Liver (tissue), 9 donors: ENCODE data around the gene FLNC. TPM values are rescaled to one million over a fixed set of nuclear protein-coding genes. Genes with fewer than 3 reads are reported as not detected.

Experiments
- DNase-seq: peaks from one replicate; pipeline ENCODE4 v3.0.0-alpha.2; 2017; ENCODE audit warnings: low spot score
- H3K27ac ChIP-seq, 2 donors: one replicate each; pipeline ENCODE4 v1.7.0; 2013; ENCODE audit warnings: inconsistent platforms in 2 of 2, low read length in 2 of 2, control low read depth in 1 of 2, low read depth in 1 of 2, mild to moderate bottlenecking in 1 of 2
- H3K27me3 ChIP-seq, 4 donors: one replicate each; pipeline versions ENCODE4 v1.6.1 to v1.7.0; 2013; ENCODE audit warnings: low read length in 3 of 4, inconsistent platforms in 1 of 4, mild to moderate bottlenecking in 1 of 4, moderate library complexity in 1 of 4; ENCODE audit not compliant: control insufficient read depth in 4 of 4, insufficient read depth in 4 of 4
- H3K36me3 ChIP-seq, 4 donors: one replicate each; pipeline versions ENCODE4 v1.6.1 to v1.7.0; 2013; ENCODE audit warnings: low read length in 3 of 4, mild to moderate bottlenecking in 3 of 4, low read depth in 1 of 4, moderate library complexity in 1 of 4; ENCODE audit not compliant: control insufficient read depth in 4 of 4, insufficient read depth in 3 of 4
- H3K4me1 ChIP-seq, 4 donors: one replicate each; pipeline versions ENCODE4 v1.6.1 to v1.7.0; 2013; ENCODE audit warnings: low read length in 3 of 4, mild to moderate bottlenecking in 3 of 4, moderate library complexity in 1 of 4; ENCODE audit not compliant: control insufficient read depth in 4 of 4, insufficient read depth in 4 of 4
- H3K4me3 ChIP-seq, 3 donors: one replicate each; pipeline versions ENCODE4 v1.6.1 to v1.7.0; 2013; ENCODE audit warnings: low read length in 3 of 3, control low read depth in 1 of 3, low read depth in 1 of 3, mild to moderate bottlenecking in 1 of 3
- H3K9ac ChIP-seq, 2 donors: one replicate each; pipeline ENCODE4 v1.7.0; 2013; ENCODE audit warnings: low read length in 2 of 2, mild to moderate bottlenecking in 2 of 2, moderate library complexity in 2 of 2, control low read depth in 1 of 2, low read depth in 1 of 2
- H3K9me3 ChIP-seq, 4 donors: one replicate each; pipeline versions ENCODE4 v1.6.1 to v1.7.0; 2013; ENCODE audit warnings: low read length in 3 of 4; ENCODE audit not compliant: control insufficient read depth in 4 of 4
- EGR1 ChIP-seq, 2 donors: IDR thresholded peaks; 2 replicates each; pipeline ENCODE4 v1.6.1; 2016 to 2018; ENCODE audit warnings: antibody characterized with exemption in 2 of 2, low read depth in 2 of 2
- FOXA1 ChIP-seq: IDR thresholded peaks from 2 replicates; pipeline ENCODE4 v1.6.1; 2016; ENCODE audit warnings: antibody characterized with exemption
- FOXA2 ChIP-seq: IDR thresholded peaks from 2 replicates; pipeline ENCODE4 v1.6.1; 2016; ENCODE audit warnings: antibody characterized with exemption
- GABPA ChIP-seq, 2 donors: IDR thresholded peaks in 1 of 2; conservative IDR thresholded peaks in 1 of 2; 2 replicates each; pipeline ENCODE4 v1.6.1; 2016; ENCODE audit warnings: antibody characterized with exemption in 2 of 2, mild to moderate bottlenecking in 1 of 2, moderate library complexity in 1 of 2
- JUND ChIP-seq, 2 donors: IDR thresholded peaks; 2 replicates each; pipeline ENCODE4 v1.6.1; 2016; ENCODE audit warnings: antibody characterized with exemption in 2 of 2
- NR2F2 ChIP-seq: IDR thresholded peaks from 2 replicates; pipeline ENCODE4 v1.6.1; 2016; ENCODE audit warnings: antibody characterized with exemption
- RAD21 ChIP-seq, 2 donors: IDR thresholded peaks; 2 replicates each; pipeline ENCODE4 v1.6.1; 2016; ENCODE audit warnings: antibody characterized with exemption in 2 of 2, mild to moderate bottlenecking in 2 of 2
- SP1 ChIP-seq: IDR thresholded peaks from 2 replicates; pipeline ENCODE4 v1.6.1; 2018; ENCODE audit warnings: antibody characterized with exemption, mild to moderate bottlenecking
- TAF1 ChIP-seq: conservative IDR thresholded peaks from 2 replicates; pipeline ENCODE4 v1.6.1; 2016; ENCODE audit warnings: antibody characterized with exemption, mild to moderate bottlenecking
- WGBS: extraction: QIAGEN DNeasy Blood & Tissue Kit; methylation state at CpG from one replicate; pipeline ENCODE4 v1.1.7; 2013; 5-methylcytosine and 5-hydroxymethylcytosine counted together
- polyA plus RNA-seq, 2 donors: library from polyadenylated mRNA; stranded (reverse) in 1 of 2; unstranded in 1 of 2; fragments of 200-250 nt in 1 of 2; fragments of >200 nt in 1 of 2; fragmentation: Nextera tagmentation in 1 of 2; extraction: Ambion mirVana in 1 of 2; gene quantifications; one replicate each; pipeline versions ENCODE4 v1.2.1 to v1.2.3, GENCODE V29; 2013 to 2015
- total RNA-seq, 2 donors: library from RNA; depleted of rRNA; stranded (reverse); fragments of >200 nt; gene quantifications; one replicate each; pipeline ENCODE4 v1.2.3, GENCODE V29; 2014
- TF ChIP-seq, protein P1 (sequence below): IDR thresholded peaks from 2 replicates; pipeline ENCODE4 v1.6.1; 2016; ENCODE audit warnings: antibody characterized with exemption, mild to moderate bottlenecking
- TF ChIP-seq, protein P2 (sequence below): fragments of 150-350 bp; IDR thresholded peaks from 2 replicates; pipeline ENCODE4 v1.5.1; 2017; ENCODE audit warnings: improper control_type of control experiment, low read depth, low read length; ENCODE audit not compliant: missing input control
- TF ChIP-seq, protein P3 (sequence below): IDR thresholded peaks from 2 replicates; pipeline ENCODE4 v1.6.1; 2016; ENCODE audit warnings: antibody characterized with exemption
- TF ChIP-seq, protein P4 (sequence below): IDR thresholded peaks from 2 replicates; pipeline ENCODE4 v1.6.1; 2016; ENCODE audit warnings: antibody characterized with exemption
- TF ChIP-seq, protein P5 (sequence below): IDR thresholded peaks from 2 replicates; pipeline ENCODE4 v1.6.1; 2016; ENCODE audit warnings: antibody characterized with exemption
- donor health status: healthy.
- donor health status: healthy.
- donor health status: healthy.
- donor health status: healthy.
- donor health status: healthy.

FLNC gene
- total and polyA plus RNA-seq, 4 donors = 0.03 to 2.3 (median 0.53) TPM

DNA sequence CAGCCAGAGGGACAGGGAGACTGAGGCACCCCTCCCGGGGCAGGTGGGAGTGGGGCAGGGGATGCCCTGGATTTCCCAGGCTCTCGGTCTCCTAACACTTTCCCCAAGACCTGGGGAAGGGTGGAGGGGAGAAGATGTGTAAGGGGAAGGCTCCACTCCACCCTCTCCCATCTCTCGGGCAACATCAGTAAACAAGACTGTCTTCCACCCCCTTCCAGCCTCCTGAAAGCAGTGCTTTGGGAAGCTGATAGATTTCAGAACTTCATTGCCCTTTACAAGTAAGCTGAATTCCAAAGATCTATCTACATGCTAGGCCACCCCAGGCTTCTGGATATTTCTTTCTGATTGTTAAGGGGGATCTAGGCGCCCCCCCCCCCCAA, 3.7 kb downstream of the FLNC start:
- Histone ChIP-seq H3K9ac (no peak overlapping the region), H3K9me3 (no peaks in the 10 kb centered on the region), H3K27ac (no peak overlapping the region), H3K4me3 (no peak overlapping the region), H3K4me1 (peaks cover 3 to 13% (median 7%) of the 10 kb centered on the region in 4 donors), H3K36me3 (no peaks in the 10 kb centered on the region), H3K27me3 (peaks cover 0 to 3% (median 0%) of the 10 kb centered on the region in 4 donors)
- DNase-seq = no peak
- 44% methylated on average over 4 of the region's 4 CpGs for WGBS
- TF ChIP-seq RAD21 (IDR thresholded peaks at IDR 0.05) (no peak), EGR1 (IDR thresholded peaks at IDR 0.05; ENCODE audit: low read depth in 2 of 2) (no peak)

DNA sequence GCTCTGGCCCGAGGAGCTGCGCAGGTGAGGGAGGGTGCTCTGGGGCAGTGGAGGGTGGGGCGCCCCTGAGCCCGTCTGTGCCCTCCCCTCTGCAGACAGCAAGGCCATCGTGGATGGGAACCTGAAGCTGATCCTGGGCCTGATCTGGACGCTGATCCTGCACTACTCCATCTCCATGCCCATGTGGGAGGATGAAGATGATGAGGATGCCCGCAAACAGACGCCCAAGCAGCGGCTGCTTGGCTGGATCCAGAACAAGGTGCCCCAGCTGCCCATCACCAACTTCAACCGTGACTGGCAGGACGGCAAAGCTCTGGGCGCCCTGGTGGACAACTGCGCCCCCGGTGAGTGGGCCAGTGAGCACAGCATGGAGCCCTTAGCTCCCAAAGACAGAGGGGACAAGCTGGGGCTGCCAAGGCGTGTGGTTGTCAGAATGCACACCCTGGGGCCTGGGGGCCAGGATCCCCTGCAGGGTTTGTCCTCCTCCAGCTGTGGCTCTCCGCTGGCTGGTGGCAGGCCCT, 5.1 kb downstream of the FLNC start:
- Histone ChIP-seq H3K9me3 (no peaks in the 10 kb centered on the region), H3K9ac (no peak overlapping the region), H3K27me3 (no peaks in the 10 kb centered on the region), H3K27ac (no peak overlapping the region), H3K36me3 (no peaks in the 10 kb centered on the region), H3K4me3 (no peak overlapping the region), H3K4me1 (peaks cover 2 to 6% (median 3%) of the 10 kb centered on the region in 4 donors)
- TF ChIP-seq EGR1 (IDR thresholded peaks at IDR 0.05; ENCODE audit: low read depth in 2 of 2) = no peak
- TF ChIP-seq FOXA2 = no peak
- no peak for TF ChIP-seq SP1
- TF ChIP-seq, protein P1, sequence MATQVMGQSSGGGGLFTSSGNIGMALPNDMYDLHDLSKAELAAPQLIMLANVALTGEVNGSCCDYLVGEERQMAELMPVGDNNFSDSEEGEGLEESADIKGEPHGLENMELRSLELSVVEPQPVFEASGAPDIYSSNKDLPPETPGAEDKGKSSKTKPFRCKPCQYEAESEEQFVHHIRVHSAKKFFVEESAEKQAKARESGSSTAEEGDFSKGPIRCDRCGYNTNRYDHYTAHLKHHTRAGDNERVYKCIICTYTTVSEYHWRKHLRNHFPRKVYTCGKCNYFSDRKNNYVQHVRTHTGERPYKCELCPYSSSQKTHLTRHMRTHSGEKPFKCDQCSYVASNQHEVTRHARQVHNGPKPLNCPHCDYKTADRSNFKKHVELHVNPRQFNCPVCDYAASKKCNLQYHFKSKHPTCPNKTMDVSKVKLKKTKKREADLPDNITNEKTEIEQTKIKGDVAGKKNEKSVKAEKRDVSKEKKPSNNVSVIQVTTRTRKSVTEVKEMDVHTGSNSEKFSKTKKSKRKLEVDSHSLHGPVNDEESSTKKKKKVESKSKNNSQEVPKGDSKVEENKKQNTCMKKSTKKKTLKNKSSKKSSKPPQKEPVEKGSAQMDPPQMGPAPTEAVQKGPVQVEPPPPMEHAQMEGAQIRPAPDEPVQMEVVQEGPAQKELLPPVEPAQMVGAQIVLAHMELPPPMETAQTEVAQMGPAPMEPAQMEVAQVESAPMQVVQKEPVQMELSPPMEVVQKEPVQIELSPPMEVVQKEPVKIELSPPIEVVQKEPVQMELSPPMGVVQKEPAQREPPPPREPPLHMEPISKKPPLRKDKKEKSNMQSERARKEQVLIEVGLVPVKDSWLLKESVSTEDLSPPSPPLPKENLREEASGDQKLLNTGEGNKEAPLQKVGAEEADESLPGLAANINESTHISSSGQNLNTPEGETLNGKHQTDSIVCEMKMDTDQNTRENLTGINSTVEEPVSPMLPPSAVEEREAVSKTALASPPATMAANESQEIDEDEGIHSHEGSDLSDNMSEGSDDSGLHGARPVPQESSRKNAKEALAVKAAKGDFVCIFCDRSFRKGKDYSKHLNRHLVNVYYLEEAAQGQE = no peak
- TF ChIP-seq NR2F2 = no peak
- no peak for TF ChIP-seq TAF1
- no peak for TF ChIP-seq JUND (IDR thresholded peaks at IDR 0.05)
- 92% methylated on average over 16 of the region's 16 CpGs for WGBS
- DNase-seq = no peak

DNA sequence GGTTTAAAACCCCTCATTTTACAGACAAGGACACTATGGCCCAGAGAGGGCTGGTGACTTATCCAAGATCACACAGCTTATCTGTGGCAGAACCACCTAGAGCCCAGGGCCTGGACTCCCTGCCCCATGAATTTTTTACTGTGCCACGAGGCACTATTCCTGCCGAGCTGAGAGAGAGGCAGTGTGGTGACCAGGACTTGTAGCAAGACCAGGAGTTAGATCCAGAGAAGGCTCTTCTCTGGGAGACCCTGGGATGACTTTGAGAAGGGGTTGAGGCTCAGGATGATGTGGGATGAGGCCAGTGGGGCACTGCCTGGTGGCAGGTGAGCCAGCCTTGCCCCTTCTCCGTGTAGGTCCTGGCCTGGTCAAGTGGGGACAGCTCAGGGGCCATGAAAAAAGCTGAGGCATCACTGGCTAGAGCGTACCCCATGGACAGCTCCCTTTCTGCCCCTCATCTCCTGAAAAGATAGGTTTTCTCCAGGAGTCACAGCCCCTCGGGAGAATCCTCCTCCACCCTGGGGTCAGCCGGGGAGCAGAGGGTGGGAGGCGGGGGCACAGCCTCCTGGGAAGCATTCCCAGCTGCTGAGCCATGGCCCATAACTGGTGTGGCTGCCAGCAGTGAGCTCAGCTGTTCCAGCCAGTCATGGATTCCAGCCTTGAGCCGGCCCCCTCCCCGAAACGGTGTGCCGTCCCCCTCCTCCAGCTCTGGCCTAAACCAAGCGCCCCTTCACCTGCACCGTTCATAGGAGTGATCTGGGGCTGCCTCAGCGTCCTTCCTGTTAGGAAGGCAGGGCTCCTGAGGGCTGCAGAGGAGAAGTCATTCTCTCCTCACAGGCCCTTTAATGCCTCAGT, 5.8 kb downstream of the FLNC start:
- no peak for DNase-seq
- Histone ChIP-seq H3K36me3 (no peaks in the 10 kb centered on the region), H3K27ac (no peak overlapping the region), H3K9ac (no peak overlapping the region), H3K27me3 (no peaks in the 10 kb centered on the region), H3K9me3 (no peaks in the 10 kb centered on the region), H3K4me1 (no peaks in the 10 kb centered on the region), H3K4me3 (no peak overlapping the region)
- 88% methylated on average over 14 of the region's 14 CpGs for WGBS
- TF ChIP-seq, protein P1 = no peak
- TF ChIP-seq, protein P2, sequence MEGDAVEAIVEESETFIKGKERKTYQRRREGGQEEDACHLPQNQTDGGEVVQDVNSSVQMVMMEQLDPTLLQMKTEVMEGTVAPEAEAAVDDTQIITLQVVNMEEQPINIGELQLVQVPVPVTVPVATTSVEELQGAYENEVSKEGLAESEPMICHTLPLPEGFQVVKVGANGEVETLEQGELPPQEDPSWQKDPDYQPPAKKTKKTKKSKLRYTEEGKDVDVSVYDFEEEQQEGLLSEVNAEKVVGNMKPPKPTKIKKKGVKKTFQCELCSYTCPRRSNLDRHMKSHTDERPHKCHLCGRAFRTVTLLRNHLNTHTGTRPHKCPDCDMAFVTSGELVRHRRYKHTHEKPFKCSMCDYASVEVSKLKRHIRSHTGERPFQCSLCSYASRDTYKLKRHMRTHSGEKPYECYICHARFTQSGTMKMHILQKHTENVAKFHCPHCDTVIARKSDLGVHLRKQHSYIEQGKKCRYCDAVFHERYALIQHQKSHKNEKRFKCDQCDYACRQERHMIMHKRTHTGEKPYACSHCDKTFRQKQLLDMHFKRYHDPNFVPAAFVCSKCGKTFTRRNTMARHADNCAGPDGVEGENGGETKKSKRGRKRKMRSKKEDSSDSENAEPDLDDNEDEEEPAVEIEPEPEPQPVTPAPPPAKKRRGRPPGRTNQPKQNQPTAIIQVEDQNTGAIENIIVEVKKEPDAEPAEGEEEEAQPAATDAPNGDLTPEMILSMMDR = no peak
- no peak for TF ChIP-seq FOXA1
- TF ChIP-seq, protein P3, sequence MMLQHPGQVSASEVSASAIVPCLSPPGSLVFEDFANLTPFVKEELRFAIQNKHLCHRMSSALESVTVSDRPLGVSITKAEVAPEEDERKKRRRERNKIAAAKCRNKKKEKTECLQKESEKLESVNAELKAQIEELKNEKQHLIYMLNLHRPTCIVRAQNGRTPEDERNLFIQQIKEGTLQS = no peak
- no peak for TF ChIP-seq JUND (IDR thresholded peaks at IDR 0.05)
- no peak for TF ChIP-seq GABPA (IDR thresholded peaks at IDR 0.05 in 1 of 2, conservative IDR thresholded peaks at IDR 0.05 in 1 of 2)
- TF ChIP-seq, protein P4, sequence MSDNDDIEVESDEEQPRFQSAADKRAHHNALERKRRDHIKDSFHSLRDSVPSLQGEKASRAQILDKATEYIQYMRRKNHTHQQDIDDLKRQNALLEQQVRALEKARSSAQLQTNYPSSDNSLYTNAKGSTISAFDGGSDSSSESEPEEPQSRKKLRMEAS = no peak
- TF ChIP-seq, protein P5, sequence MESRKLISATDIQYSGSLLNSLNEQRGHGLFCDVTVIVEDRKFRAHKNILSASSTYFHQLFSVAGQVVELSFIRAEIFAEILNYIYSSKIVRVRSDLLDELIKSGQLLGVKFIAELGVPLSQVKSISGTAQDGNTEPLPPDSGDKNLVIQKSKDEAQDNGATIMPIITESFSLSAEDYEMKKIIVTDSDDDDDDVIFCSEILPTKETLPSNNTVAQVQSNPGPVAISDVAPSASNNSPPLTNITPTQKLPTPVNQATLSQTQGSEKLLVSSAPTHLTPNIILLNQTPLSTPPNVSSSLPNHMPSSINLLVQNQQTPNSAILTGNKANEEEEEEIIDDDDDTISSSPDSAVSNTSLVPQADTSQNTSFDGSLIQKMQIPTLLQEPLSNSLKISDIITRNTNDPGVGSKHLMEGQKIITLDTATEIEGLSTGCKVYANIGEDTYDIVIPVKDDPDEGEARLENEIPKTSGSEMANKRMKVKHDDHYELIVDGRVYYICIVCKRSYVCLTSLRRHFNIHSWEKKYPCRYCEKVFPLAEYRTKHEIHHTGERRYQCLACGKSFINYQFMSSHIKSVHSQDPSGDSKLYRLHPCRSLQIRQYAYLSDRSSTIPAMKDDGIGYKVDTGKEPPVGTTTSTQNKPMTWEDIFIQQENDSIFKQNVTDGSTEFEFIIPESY = no peak
- no peak for TF ChIP-seq NR2F2
- TF ChIP-seq RAD21 (IDR thresholded peaks at IDR 0.05) = no peak
